Calu3 (cell line): ENCODE measurements around the gene CDK13. TPM values are rescaled to one million over a fixed set of nuclear protein-coding genes. Genes with fewer than 3 reads are reported as not detected.
A peak's percentile ranks its signal among the peaks of the same experiment; 100 is the strongest.
"Not testable (repeated sequence)": the region's sequence is repeated elsewhere in the genome, so short reads cannot be mapped to it uniquely, and the experiment has no call there.

Source experiments
- BruUV-seq: library from RNA; stranded (reverse); fragments of 400-500 nt; replicated peaks from 2 replicates; lab custom pipeline; 2021; lab: Mats Ljungman, UMichigan
- CTCF ChIA-PET: fragments of 300-600 bp; sonication (Branson Sonifier 250); formaldehyde crosslinking; loops from one replicate; lab custom pipeline; 2022; ENCODE audit warnings: antibody characterized with exemption; lab: Charles Lee
- DNase-seq: peaks from one replicate; pipeline ENCODE4 v3.0.0; 2022
- H3K27ac Mint-ChIP-seq: one replicate; pipeline ENCODE4 v1.8.0; 2022; ENCODE audit warnings: mixed read lengths; ENCODE audit not compliant: unreplicated experiment
- H3K27me3 Mint-ChIP-seq: one replicate; pipeline ENCODE4 v1.8.0; 2022; ENCODE audit warnings: mixed read lengths; ENCODE audit not compliant: unreplicated experiment
- H3K36me3 Mint-ChIP-seq: one replicate; pipeline ENCODE4 v1.8.0; 2022; ENCODE audit warnings: mild to moderate bottlenecking, moderate library complexity, mixed read lengths; ENCODE audit not compliant: insufficient read depth, unreplicated experiment
- H3K4me1 Mint-ChIP-seq: one replicate; pipeline ENCODE4 v1.8.0; 2022; ENCODE audit warnings: mild to moderate bottlenecking, low read depth, mixed read lengths; ENCODE audit not compliant: unreplicated experiment
- H3K4me3 Mint-ChIP-seq: one replicate; pipeline ENCODE4 v1.8.0; 2022; ENCODE audit warnings: mild to moderate bottlenecking, low read depth, moderate library complexity, mixed read lengths; ENCODE audit not compliant: unreplicated experiment
- H3K9me3 Mint-ChIP-seq: one replicate; pipeline ENCODE4 v1.8.0; 2022; ENCODE audit warnings: low read depth, mixed read lengths; ENCODE audit not compliant: unreplicated experiment
- intact Hi-C: fragments of 100-400 bp; cut with micrococcal nuclease; formaldehyde crosslinking; loops from one replicate; pipeline ENCODE4 v1.10.0; 2022; ENCODE audit not compliant: unreplicated experiment
- total RNA-seq: library from RNA; stranded (reverse); gene quantifications from 2 replicates; pipeline ENCODE4 v1.2.3, GENCODE V29; 2022
- TF ChIP-seq, protein P1 (sequence below): fragments of 200-600 bp; IDR thresholded peaks from one replicate; pipeline ENCODE4 v1.8.0; 2022; ENCODE audit warnings: antibody characterized with exemption; ENCODE audit not compliant: unreplicated experiment

The CDK13 gene
- total RNA-seq, 1 experiment from 2014 or later = 86.7 TPM

DNA sequence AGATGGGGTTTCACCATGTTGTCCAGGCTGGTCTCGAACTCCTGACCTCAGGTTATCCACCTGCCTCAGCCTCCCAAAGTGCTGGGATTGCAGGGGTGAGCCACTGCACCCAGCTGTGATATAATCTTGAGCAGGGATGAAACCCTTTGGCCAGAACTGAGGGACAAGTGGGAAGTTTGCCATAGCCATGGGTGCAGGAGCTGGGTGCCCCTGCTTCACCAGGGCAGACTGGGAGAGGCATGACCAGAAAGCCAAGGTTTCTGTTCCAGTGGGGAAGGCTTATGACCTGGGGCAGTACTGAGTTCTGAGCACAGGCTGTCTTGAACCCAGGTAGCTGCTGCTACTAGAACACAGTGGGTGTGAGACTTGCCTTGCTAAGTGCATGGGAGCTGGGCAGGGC, 40.5 kb upstream of the CDK13 start:
- Mint-ChIP-seq H3K27ac (no peak overlapping the region), H3K36me3 (no peaks in the 10 kb centered on the region), H3K9me3 (peaks cover 2% of the 10 kb centered on the region), H3K4me1 (no peaks in the 10 kb centered on the region), H3K27me3 (no peaks in the 10 kb centered on the region), H3K4me3 (no peak overlapping the region)
- DNase-seq = no peak
- TF ChIP-seq, protein P1, sequence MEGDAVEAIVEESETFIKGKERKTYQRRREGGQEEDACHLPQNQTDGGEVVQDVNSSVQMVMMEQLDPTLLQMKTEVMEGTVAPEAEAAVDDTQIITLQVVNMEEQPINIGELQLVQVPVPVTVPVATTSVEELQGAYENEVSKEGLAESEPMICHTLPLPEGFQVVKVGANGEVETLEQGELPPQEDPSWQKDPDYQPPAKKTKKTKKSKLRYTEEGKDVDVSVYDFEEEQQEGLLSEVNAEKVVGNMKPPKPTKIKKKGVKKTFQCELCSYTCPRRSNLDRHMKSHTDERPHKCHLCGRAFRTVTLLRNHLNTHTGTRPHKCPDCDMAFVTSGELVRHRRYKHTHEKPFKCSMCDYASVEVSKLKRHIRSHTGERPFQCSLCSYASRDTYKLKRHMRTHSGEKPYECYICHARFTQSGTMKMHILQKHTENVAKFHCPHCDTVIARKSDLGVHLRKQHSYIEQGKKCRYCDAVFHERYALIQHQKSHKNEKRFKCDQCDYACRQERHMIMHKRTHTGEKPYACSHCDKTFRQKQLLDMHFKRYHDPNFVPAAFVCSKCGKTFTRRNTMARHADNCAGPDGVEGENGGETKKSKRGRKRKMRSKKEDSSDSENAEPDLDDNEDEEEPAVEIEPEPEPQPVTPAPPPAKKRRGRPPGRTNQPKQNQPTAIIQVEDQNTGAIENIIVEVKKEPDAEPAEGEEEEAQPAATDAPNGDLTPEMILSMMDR = no peak
- no TSS peak for BruUV-seq
- CTCF ChIA-PET = interaction anchor here (0.5 to 1.8 kb wide), 4 partner anchors 13 to 311 kb away, joined by 3 to 11 read pairs (median 4); no protein-coding TSS in a partner anchor
- intact Hi-C loops = no loop called here

DNA sequence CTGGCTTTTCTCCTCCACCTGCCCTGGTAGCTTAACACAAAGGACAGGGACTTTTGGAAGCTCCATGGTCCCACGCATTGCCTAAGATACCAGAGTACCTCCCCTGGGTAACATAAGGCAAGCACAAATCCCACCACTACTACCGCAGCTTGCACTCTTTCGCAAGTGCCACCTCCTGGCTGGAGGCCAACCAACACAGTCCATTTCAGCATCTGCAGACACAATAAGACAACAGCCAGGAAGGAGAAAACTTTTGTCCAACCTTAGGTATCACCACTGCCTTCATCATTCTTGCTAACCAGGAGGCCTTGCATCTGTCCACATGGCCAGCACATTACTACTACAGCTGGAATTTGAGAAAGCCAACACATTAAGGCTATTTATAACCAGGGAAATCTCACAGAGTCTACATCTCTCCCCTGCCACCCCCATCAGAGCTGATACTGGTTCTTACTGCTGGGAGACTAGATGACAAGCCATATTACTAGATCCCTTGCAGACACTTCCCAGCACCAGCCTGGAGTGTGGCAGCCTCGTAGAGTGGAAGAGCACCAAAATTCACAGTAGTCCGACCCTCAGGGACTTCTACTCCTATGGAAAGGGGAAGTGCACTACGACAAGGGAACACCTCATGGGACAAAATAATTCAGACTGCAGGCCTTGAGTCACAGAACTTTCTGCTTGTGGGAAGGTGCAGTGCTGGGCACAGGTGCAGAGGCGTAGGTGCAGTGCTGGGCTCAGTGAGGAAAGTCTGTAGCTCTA, 39.8 kb upstream of the CDK13 start:
- TF ChIP-seq, protein P1 = no peak
- Mint-ChIP-seq H3K27me3 (no peaks in the 10 kb centered on the region), H3K36me3 (no peaks in the 10 kb centered on the region), H3K4me3 (no peak overlapping the region), H3K9me3 (peaks cover 2% of the 10 kb centered on the region), H3K4me1 (peaks cover 6% of the 10 kb centered on the region), H3K27ac (no peak overlapping the region)
- BruUV-seq = no TSS peak
- CTCF ChIA-PET = interaction anchor here (0.5 to 1.8 kb wide), 7 partner anchors 9 to 311 kb away, joined by 3 to 11 read pairs (median 3); no protein-coding TSS in a partner anchor
- peak; percentile 47 for DNase-seq
- intact Hi-C loops = no loop called here

DNA sequence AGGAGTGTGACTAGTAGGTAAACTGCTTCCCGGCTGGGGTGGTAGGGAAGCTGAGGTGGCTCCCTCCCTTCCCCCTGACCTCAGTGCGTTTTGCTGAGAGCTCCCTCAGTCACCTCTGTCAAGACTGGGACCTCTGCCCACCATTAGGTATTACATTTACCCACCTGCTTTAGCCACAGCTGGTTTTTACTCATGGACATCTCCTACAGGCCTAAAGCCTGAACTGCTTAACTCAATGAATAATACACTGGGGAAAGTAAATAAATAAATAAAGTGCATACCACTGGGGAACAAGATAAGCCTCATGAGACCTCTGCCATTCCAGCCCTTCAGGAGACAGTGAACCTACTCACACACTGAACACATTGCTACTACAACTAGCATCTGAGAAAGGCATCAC, 38.9 kb upstream of the CDK13 start:
- Mint-ChIP-seq H3K9me3 (peaks cover 2% of the 10 kb centered on the region), H3K4me1 (peaks cover 13% of the 10 kb centered on the region)
- TF ChIP-seq, protein P1 = no peak

DNA sequence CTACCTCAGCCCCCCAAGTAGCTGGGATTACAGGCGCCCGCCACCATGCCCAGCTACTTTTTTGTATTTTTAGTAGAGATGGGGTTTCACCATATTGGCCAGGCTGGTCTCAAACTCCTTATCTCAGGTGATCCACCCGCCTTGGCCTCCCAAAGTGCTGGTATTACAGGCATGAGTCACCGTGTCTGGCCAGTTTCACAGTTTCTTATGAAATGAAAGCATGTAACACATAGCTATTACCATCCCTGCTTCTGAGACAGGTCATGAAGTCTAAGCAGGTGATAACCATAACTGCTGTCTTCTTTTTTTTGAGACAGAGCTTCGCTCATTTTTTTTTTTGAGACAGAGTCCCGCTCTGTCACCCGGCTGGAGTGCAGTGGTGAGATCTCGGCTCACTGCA, 34.2 kb upstream of the CDK13 start:
- DNase-seq, H3K27ac Mint-ChIP-seq, H3K4me3 Mint-ChIP-seq, H3K9me3 Mint-ChIP-seq, intact Hi-C loops, BruUV-seq, H3K27me3 Mint-ChIP-seq, H3K36me3 Mint-ChIP-seq: not testable (repeated sequence)
- H3K4me1 Mint-ChIP-seq = peaks cover 13% of the 10 kb centered on the region
- CTCF ChIA-PET = interaction anchor here (0.7 kb wide), 2 partner anchors 35 to 1060 kb away, joined by 3 to 6 read pairs; no protein-coding TSS in a partner anchor

More for the DNA sequence above, 38.9 kb upstream of the CDK13 start:
- DNase-seq = no peak
- Mint-ChIP-seq H3K36me3 (no peaks in the 10 kb centered on the region), H3K27me3 (no peaks in the 10 kb centered on the region), H3K4me3 (no peak overlapping the region), H3K27ac (no peak overlapping the region)
- intact Hi-C loops = no loop called here
- BruUV-seq = no TSS peak
- CTCF ChIA-PET = interaction anchor here (0.6 to 1.4 kb wide), 2 partner anchors 8 to 101 kb away, joined by 3 to 5 read pairs; no protein-coding TSS in a partner anchor
